Trophoblast cell (in vitro differentiated cells and primary cell): ENCODE results near the gene CKM.

Experiments used
- DNase-seq, 2 donors: peaks; one replicate each; pipeline ENCODE4 v3.0.0-alpha.2; 2016
- H2AFZ ChIP-seq: 2 replicates; pipeline ENCODE4 v1.6.1; 2013; ENCODE audit warnings: low read length, moderate library complexity, mild to moderate bottlenecking; ENCODE audit not compliant: insufficient read depth, poor library complexity
- H2AK5ac ChIP-seq: 2 replicates; pipeline ENCODE4 v1.6.1; 2013; ENCODE audit warnings: mild to moderate bottlenecking, low read length
- H2BK120ac ChIP-seq: 2 replicates; pipeline ENCODE4 v1.6.1; 2013; ENCODE audit warnings: low read length, mild to moderate bottlenecking, moderate library complexity; ENCODE audit not compliant: insufficient read depth, poor library complexity
- H2BK12ac ChIP-seq: 2 replicates; pipeline ENCODE4 v1.6.1; 2013; ENCODE audit warnings: mild to moderate bottlenecking, low read length, moderate library complexity
- H2BK5ac ChIP-seq: 2 replicates; pipeline ENCODE4 v1.6.1; 2013; ENCODE audit warnings: low read length, low read depth, moderate library complexity, mild to moderate bottlenecking; ENCODE audit not compliant: poor library complexity
- H3K14ac ChIP-seq: 2 replicates; pipeline ENCODE4 v1.6.1; 2013; ENCODE audit warnings: mild to moderate bottlenecking, low read length
- H3K18ac ChIP-seq: 2 replicates; pipeline ENCODE4 v1.6.1; 2013; ENCODE audit warnings: mild to moderate bottlenecking, low read length
- H3K23ac ChIP-seq: 2 replicates; pipeline ENCODE4 v1.6.1; 2013; ENCODE audit warnings: low read length
- H3K27ac ChIP-seq: 2 replicates; pipeline ENCODE4 v1.5.1; 2013; ENCODE audit warnings: low read depth, mild to moderate bottlenecking, inconsistent platforms, low read length, moderate library complexity
- H3K27me3 ChIP-seq: 2 replicates; pipeline ENCODE4 v1.6.1; 2013; ENCODE audit warnings: inconsistent platforms, mild to moderate bottlenecking, low read length, moderate library complexity; ENCODE audit not compliant: insufficient read depth
- H3K36me3 ChIP-seq, 2 experiments: 1 replicate in 1 of 2; 2 replicates in 1 of 2; pipeline ENCODE4 v1.6.1; 2013; ENCODE audit warnings: low read length in 2 of 2, mild to moderate bottlenecking in 2 of 2, moderate library complexity in 1 of 2; ENCODE audit not compliant: insufficient read depth in 2 of 2, control insufficient read depth in 1 of 2
- H3K4ac ChIP-seq: 2 replicates; pipeline ENCODE4 v1.6.1; 2013; ENCODE audit warnings: low read depth, mild to moderate bottlenecking, low read length, moderate library complexity
- H3K4me1 ChIP-seq, 2 experiments: 1 replicate in 1 of 2; 2 replicates in 1 of 2; pipeline ENCODE4 v1.6.1; 2013; ENCODE audit warnings: low read length in 2 of 2, mild to moderate bottlenecking in 2 of 2, moderate library complexity in 1 of 2; ENCODE audit not compliant: insufficient read depth in 2 of 2, control insufficient read depth in 1 of 2
- H3K4me2 ChIP-seq: 2 replicates; pipeline ENCODE4 v1.6.1; 2013; ENCODE audit warnings: inconsistent platforms, mild to moderate bottlenecking, low read length, moderate library complexity
- H3K4me3 ChIP-seq: 2 replicates; pipeline ENCODE4 v1.5.1; 2013; ENCODE audit warnings: mild to moderate bottlenecking, low read depth, low read length, inconsistent platforms
- H3K79me1 ChIP-seq: one replicate; pipeline ENCODE4 v1.6.1; 2013; ENCODE audit warnings: low read length
- H3K79me2 ChIP-seq: 2 replicates; pipeline ENCODE4 v1.6.1; 2013; ENCODE audit warnings: low read length, mild to moderate bottlenecking; ENCODE audit not compliant: control insufficient read depth, insufficient read depth, poor library complexity
- H3K9ac ChIP-seq: 2 replicates; pipeline ENCODE4 v1.6.1; 2013; ENCODE audit warnings: mild to moderate bottlenecking, low read length
- H3K9me3 ChIP-seq: 2 replicates; pipeline ENCODE4 v1.6.1; 2013; ENCODE audit warnings: low read depth, mild to moderate bottlenecking, control low read depth, inconsistent platforms, low read length; ENCODE audit not compliant: insufficient read depth
- H4K12ac ChIP-seq: 2 replicates; pipeline ENCODE4 v1.6.1; 2013; ENCODE audit warnings: low read depth, mild to moderate bottlenecking, low read length, moderate library complexity
- H4K8ac ChIP-seq: 2 replicates; pipeline ENCODE4 v1.6.1; 2013; ENCODE audit warnings: low read depth, mild to moderate bottlenecking, low read length, moderate library complexity
- H4K91ac ChIP-seq: one replicate; pipeline ENCODE4 v1.6.1; 2013; ENCODE audit warnings: low read depth, mild to moderate bottlenecking, low read length, moderate library complexity
- WGBS: extraction: QIAGEN DNeasy Blood & Tissue Kit; methylation state at CpG from one replicate; pipeline ENCODE4 v1.1.7; 2013; ENCODE audit warnings: missing lambda C conversion rate; ENCODE audit not compliant: insufficient read length, insufficient coverage; ENCODE audit errors: extremely low coverage; 5-methylcytosine and 5-hydroxymethylcytosine counted together

The CKM gene

DNA sequence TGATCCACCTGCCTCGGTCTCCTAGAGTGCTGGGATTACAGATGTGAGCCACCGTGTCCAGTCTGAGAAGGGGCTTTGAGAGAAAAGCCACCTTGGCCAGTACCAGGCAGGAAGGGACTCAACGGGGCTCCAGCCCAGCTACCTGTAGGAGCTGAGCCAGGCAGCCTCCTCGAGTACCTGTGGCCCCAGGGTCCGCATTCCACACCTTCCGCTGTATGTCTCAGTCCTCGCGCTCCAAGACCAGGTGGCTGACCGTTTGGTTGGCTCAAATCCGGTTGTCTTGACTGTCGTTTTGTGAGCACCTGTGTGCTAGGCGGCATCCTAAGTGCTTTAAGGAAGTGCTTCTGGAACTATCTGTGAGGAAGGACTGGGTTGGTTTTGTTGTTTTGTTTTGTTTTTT, 55.4 kb downstream of the CKM start:
- Histone ChIP-seq H3K9me3 (no peaks in the 10 kb centered on the region), H3K18ac (no peak overlapping the region), H4K12ac (no peak overlapping the region), H4K91ac (no peak overlapping the region), H2BK120ac (no peak overlapping the region), H3K4me1 (no peaks in the 10 kb centered on the region), H2BK5ac (no peak overlapping the region), H3K4me3 (peak overlapping the region; percentile 30), H3K36me3 (peaks cover 48 to 51% of the 10 kb centered on the region in 2 experiments), H3K23ac (no peak overlapping the region), H3K79me2 (no peaks in the 10 kb centered on the region), H3K27ac (no peak overlapping the region), H3K14ac (no peak overlapping the region), H3K4ac (no peak overlapping the region), H3K79me1 (no peaks in the 10 kb centered on the region), H2AK5ac (no peak overlapping the region), H3K9ac (no peak overlapping the region), H4K8ac (no peak overlapping the region), H3K4me2 (no peak overlapping the region), H3K27me3 (no peaks in the 10 kb centered on the region), H2AFZ (no peak overlapping the region), H2BK12ac (no peak overlapping the region)
- DNase-seq, result peak; percentile 54 to 66
- WGBS, result no CpG with 5 or more reads among the region's 12 CpGs

GRCh38 chr19:45265375-45265774, 57.3 kb downstream of the CKM start:
- WGBS, result 100% methylated on average over 1 of the region's 5 CpGs
- Histone ChIP-seq H3K36me3 (peaks cover 38 to 39% of the 10 kb centered on the region in 2 experiments), H2AK5ac (no peak overlapping the region), H3K4me3 (peak overlapping the region; percentile 47), H3K27me3 (no peaks in the 10 kb centered on the region), H3K9me3 (no peaks in the 10 kb centered on the region), H3K4ac (no peak overlapping the region), H3K4me1 (no peaks in the 10 kb centered on the region), H4K12ac (no peak overlapping the region), H3K23ac (peak overlapping the region; percentile 78), H4K91ac (no peak overlapping the region), H2BK12ac (no peak overlapping the region), H3K9ac (no peak overlapping the region), H3K79me2 (no peaks in the 10 kb centered on the region), H2BK120ac (no peak overlapping the region), H4K8ac (no peak overlapping the region), H3K79me1 (no peaks in the 10 kb centered on the region), H2AFZ (no peak overlapping the region), H3K27ac (no peak overlapping the region), H3K14ac (no peak overlapping the region), H2BK5ac (no peak overlapping the region), H3K4me2 (no peak overlapping the region), H3K18ac (no peak overlapping the region)
- no peak for DNase-seq

DNA sequence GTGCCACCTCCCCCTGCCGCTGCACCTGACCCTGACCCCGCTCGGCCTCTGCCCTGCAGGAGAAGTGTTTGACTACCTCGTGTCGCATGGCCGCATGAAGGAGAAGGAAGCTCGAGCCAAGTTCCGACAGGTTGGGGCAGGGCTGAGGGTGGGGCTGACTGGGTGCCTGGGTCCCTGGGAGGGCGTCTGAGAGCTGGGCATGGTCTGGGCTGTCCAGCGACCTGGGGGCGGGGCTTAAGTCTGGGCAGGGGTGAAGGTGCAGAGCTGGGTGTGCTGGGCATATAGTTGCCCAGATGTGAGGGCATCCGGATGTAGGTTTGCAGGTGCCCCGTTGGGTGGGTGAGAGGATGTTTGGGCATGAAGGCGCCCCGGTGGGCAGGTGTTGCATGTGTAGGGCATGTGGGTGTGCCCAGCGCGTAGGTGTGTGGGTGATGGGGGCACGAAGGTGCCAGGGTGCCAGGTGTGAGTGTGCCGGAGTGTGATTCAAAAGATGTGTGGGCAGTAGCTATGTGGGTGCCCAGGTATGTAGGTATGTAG, 57.8 kb downstream of the CKM start:
- H3K4ac ChIP-seq, result no peak overlapping the region
- no peaks in the 10 kb centered on the region for H3K4me1 ChIP-seq
- no peak for DNase-seq
- H4K91ac ChIP-seq, result no peak overlapping the region
- no peak overlapping the region for H2AK5ac ChIP-seq
- no peaks in the 10 kb centered on the region for H3K9me3 ChIP-seq
- H2BK5ac ChIP-seq, result no peak overlapping the region
- no peak overlapping the region for H3K4me2 ChIP-seq
- no peak overlapping the region for H3K4me3 ChIP-seq
- H3K18ac ChIP-seq, result no peak overlapping the region
- H2BK120ac ChIP-seq, result no peak overlapping the region
- no peak overlapping the region for H3K23ac ChIP-seq
- WGBS, result no CpG with 5 or more reads among the region's 19 CpGs
- H3K27me3 ChIP-seq, result no peaks in the 10 kb centered on the region
- H3K79me1 ChIP-seq, result no peaks in the 10 kb centered on the region
- H3K27ac ChIP-seq, result no peak overlapping the region
- H3K36me3 ChIP-seq, result peaks cover 34 to 35% of the 10 kb centered on the region in 2 experiments
- no peak overlapping the region for H3K9ac ChIP-seq
- no peak overlapping the region for H2AFZ ChIP-seq
- no peak overlapping the region for H2BK12ac ChIP-seq
- no peak overlapping the region for H4K12ac ChIP-seq
- H3K14ac ChIP-seq, result no peak overlapping the region
- no peak overlapping the region for H4K8ac ChIP-seq
- no peaks in the 10 kb centered on the region for H3K79me2 ChIP-seq

- H2BK5ac ChIP-seq, result no peak overlapping the region
- H3K9ac ChIP-seq, result no peak overlapping the region
- H2BK120ac ChIP-seq, result no peak overlapping the region
- no peak overlapping the region for H2BK12ac ChIP-seq
- no peak overlapping the region for H3K18ac ChIP-seq
- H3K4me2 ChIP-seq, result no peak overlapping the region
- H3K23ac ChIP-seq, result no peak overlapping the region
- H3K27ac ChIP-seq, result no peak overlapping the region
- no peaks in the 10 kb centered on the region for H3K79me2 ChIP-seq
- no peak for DNase-seq
- H3K27me3 ChIP-seq, result no peaks in the 10 kb centered on the region
- H4K12ac ChIP-seq, result no peak overlapping the region
- no peak overlapping the region for H3K14ac ChIP-seq
- H4K91ac ChIP-seq, result no peak overlapping the region
- H3K79me1 ChIP-seq, result no peaks in the 10 kb centered on the region
- H3K36me3 ChIP-seq, result peaks cover 28 to 30% of the 10 kb centered on the region in 2 experiments
- H3K4me1 ChIP-seq, result no peaks in the 10 kb centered on the region
- no CpG with 5 or more reads among the region's 11 CpGs for WGBS
- no peak overlapping the region for H2AFZ ChIP-seq
- no peak overlapping the region for H3K4ac ChIP-seq
- no peak overlapping the region for H3K4me3 ChIP-seq
- no peak overlapping the region for H2AK5ac ChIP-seq
- H3K9me3 ChIP-seq, result peaks cover 2% of the 10 kb centered on the region
- H4K8ac ChIP-seq, result no peak overlapping the region
Measured at GRCh38 chr19:45263013-45263412, 59.7 kb downstream of the CKM start.
